Breast epithelium (tissue), 4 donors: ENCODE results near the gene SNCB. TPM values are rescaled to one million over a fixed set of nuclear protein-coding genes. Genes with fewer than 3 reads are reported as not detected.
A peak's percentile ranks its signal among the peaks of the same experiment; 100 is the strongest.

Experiments
- DNase-seq, 2 donors: peaks; one replicate each; pipeline ENCODE4 v3.0.0-alpha.2; 2019; ENCODE audit warnings: low spot score in 2 of 2
- H3K27ac ChIP-seq, 2 donors: fragments of 200-600 bp; sonication (generic) in 1 of 2; one replicate each; pipeline ENCODE4 v1.5.1; 2016 to 2019; ENCODE audit warnings: mild to moderate bottlenecking in 1 of 2
- H3K27me3 ChIP-seq, 2 donors: fragments of 200-600 bp; sonication (generic) in 1 of 2; one replicate each; pipeline versions ENCODE4 v1.5.1 to v1.6.0; 2017 to 2019; ENCODE audit warnings: control low read depth in 1 of 2, mild to moderate bottlenecking in 1 of 2
- H3K36me3 ChIP-seq: fragments of 200-600 bp; one replicate; pipeline ENCODE4 v1.5.1; 2019
- H3K4me1 ChIP-seq, 2 donors: fragments of 200-600 bp; sonication (generic); one replicate each; pipeline ENCODE4 v1.5.1; 2016 to 2019; ENCODE audit warnings: control low read depth in 1 of 2
- H3K4me3 ChIP-seq, 3 donors: fragments of 200-600 bp; sonication (generic); 1 replicate in 2 of 3; 2 replicates in 1 of 3; pipeline ENCODE4 v1.5.1; 2016 to 2019; ENCODE audit warnings: mild to moderate bottlenecking in 3 of 3, moderate library complexity in 2 of 3
- H3K9me3 ChIP-seq, 2 donors: fragments of 200-600 bp; sonication (generic) in 1 of 2; one replicate each; pipeline ENCODE4 v1.5.1; 2016 to 2019; ENCODE audit warnings: control low read depth in 1 of 2
- POLR2A ChIP-seq: fragments of 450-650 bp; IDR thresholded peaks from one replicate; pipeline ENCODE4 v1.6.1; 2016; ENCODE audit warnings: antibody characterized with exemption, mild to moderate bottlenecking, moderate library complexity
- POLR2AphosphoS5 ChIP-seq, 3 donors: sonication (generic); formaldehyde crosslinking; IDR thresholded peaks; one replicate each; pipeline ENCODE4 v1.6.1; 2017; ENCODE audit warnings: antibody characterized with exemption in 3 of 3
- intact Hi-C: fragments of 100-400 bp; cut with DNase I; formaldehyde crosslinking; loops from one replicate; pipeline ENCODE4 v1.15.1; 2023; ENCODE audit warnings: low total_unique reads
- total RNA-seq, 3 donors: library from RNA; depleted of rRNA; stranded (reverse); fragments of >200 nt; gene quantifications; one replicate each; pipeline ENCODE4 v1.1.0, GENCODE V29; 2016
- TF ChIP-seq, protein P1 (sequence below), 3 donors: fragments of 450-650 bp; IDR thresholded peaks; one replicate each; pipeline ENCODE4 v1.5.1; 2016 to 2017; ENCODE audit warnings: antibody characterized with exemption in 3 of 3, mild to moderate bottlenecking in 3 of 3, moderate library complexity in 3 of 3

SNCB gene
- total RNA-seq, 3 donors from 2014 or later: not detected

GRCh38 chr5:176608937-176609723, 21.2 kb downstream of the SNCB start:
- peak overlapping the region; percentile 47 to 83 (median 62) for H3K4me3 ChIP-seq
- intact Hi-C loops: no loop called here
- no peak for DNase-seq
- no peaks in the 10 kb centered on the region for H3K36me3 ChIP-seq
- H3K9me3 ChIP-seq: no peaks in the 10 kb centered on the region
- no peak overlapping the region for H3K27ac ChIP-seq
- H3K27me3 ChIP-seq: peaks cover 3 to 5% of the 10 kb centered on the region in 2 donors
- H3K4me1 ChIP-seq: peaks cover 0 to 4% of the 10 kb centered on the region in 2 donors
- TF ChIP-seq POLR2AphosphoS5 (IDR thresholded peaks at IDR 0.05): no peak
- TF ChIP-seq, protein P1, sequence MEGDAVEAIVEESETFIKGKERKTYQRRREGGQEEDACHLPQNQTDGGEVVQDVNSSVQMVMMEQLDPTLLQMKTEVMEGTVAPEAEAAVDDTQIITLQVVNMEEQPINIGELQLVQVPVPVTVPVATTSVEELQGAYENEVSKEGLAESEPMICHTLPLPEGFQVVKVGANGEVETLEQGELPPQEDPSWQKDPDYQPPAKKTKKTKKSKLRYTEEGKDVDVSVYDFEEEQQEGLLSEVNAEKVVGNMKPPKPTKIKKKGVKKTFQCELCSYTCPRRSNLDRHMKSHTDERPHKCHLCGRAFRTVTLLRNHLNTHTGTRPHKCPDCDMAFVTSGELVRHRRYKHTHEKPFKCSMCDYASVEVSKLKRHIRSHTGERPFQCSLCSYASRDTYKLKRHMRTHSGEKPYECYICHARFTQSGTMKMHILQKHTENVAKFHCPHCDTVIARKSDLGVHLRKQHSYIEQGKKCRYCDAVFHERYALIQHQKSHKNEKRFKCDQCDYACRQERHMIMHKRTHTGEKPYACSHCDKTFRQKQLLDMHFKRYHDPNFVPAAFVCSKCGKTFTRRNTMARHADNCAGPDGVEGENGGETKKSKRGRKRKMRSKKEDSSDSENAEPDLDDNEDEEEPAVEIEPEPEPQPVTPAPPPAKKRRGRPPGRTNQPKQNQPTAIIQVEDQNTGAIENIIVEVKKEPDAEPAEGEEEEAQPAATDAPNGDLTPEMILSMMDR (IDR thresholded peaks at IDR 0.05): no peak
- TF ChIP-seq POLR2A: no peak

GRCh38 chr5:176608142-176608705, 22.1 kb downstream of the SNCB start:
- intact Hi-C loops: no loop called here
- H3K4me1 ChIP-seq: peaks cover 0 to 4% of the 10 kb centered on the region in 2 donors
- H3K9me3 ChIP-seq: no peaks in the 10 kb centered on the region

GRCh38 chr5:176606875-176607274, 23.5 kb downstream of the SNCB start:
- H3K27me3 ChIP-seq: peaks cover 0 to 3% of the 10 kb centered on the region in 2 donors
- TF ChIP-seq POLR2A: no peak
- no peak for TF ChIP-seq POLR2AphosphoS5 (IDR thresholded peaks at IDR 0.05)
- TF ChIP-seq, protein P1 (IDR thresholded peaks at IDR 0.05): no peak
- peaks cover 0 to 4% of the 10 kb centered on the region in 2 donors for H3K4me1 ChIP-seq
- intact Hi-C loops: no loop called here
- H3K4me3 ChIP-seq: no peak overlapping the region
- H3K27ac ChIP-seq: no peak overlapping the region
- no peaks in the 10 kb centered on the region for H3K36me3 ChIP-seq
- no peak for DNase-seq
- H3K9me3 ChIP-seq: no peaks in the 10 kb centered on the region

More at GRCh38 chr5:176608142-176608705, 22.1 kb downstream of the SNCB start:
- Histone ChIP-seq H3K36me3 (no peaks in the 10 kb centered on the region), H3K27me3 (peaks cover 3 to 5% of the 10 kb centered on the region in 2 donors), H3K27ac (no peak overlapping the region), H3K4me3 (no peak overlapping the region)
- DNase-seq: no peak
- TF ChIP-seq, protein P1 (IDR thresholded peaks at IDR 0.05): no peak
- TF ChIP-seq POLR2A (no peak), POLR2AphosphoS5 (IDR thresholded peaks at IDR 0.05) (no peak)

DNA sequence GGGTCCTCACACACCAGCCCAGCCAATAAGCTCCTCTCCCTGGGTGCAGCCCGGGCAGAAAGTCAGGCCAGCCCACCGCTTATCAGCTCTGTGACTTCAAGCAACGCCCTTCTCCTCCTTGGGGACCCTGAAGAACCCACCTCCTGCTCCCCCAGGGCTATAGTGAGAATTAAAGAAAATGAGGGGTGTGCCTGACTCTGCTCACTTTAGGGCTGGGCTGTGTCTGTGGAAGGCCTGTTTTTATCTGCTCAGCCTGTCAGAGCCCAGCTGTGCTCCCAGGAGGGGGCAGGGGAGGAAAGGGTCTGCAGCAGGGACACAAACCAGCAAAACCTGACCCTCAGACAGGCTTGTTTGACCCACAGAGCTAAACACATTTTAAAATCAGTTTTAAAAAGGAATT, 24.3 kb downstream of the SNCB start:
- H3K9me3 ChIP-seq: no peaks in the 10 kb centered on the region
- intact Hi-C loops: no loop called here
- no peak overlapping the region for H3K27ac ChIP-seq
- no peak for DNase-seq
- TF ChIP-seq POLR2A (no peak), POLR2AphosphoS5 (IDR thresholded peaks at IDR 0.05) (no peak)
- TF ChIP-seq, protein P1 (IDR thresholded peaks at IDR 0.05): no peak
- H3K36me3 ChIP-seq: no peaks in the 10 kb centered on the region
- peaks cover 0 to 4% of the 10 kb centered on the region in 2 donors for H3K4me1 ChIP-seq
- no peak overlapping the region for H3K4me3 ChIP-seq
- H3K27me3 ChIP-seq: peaks cover 0 to 3% of the 10 kb centered on the region in 2 donors

DNA sequence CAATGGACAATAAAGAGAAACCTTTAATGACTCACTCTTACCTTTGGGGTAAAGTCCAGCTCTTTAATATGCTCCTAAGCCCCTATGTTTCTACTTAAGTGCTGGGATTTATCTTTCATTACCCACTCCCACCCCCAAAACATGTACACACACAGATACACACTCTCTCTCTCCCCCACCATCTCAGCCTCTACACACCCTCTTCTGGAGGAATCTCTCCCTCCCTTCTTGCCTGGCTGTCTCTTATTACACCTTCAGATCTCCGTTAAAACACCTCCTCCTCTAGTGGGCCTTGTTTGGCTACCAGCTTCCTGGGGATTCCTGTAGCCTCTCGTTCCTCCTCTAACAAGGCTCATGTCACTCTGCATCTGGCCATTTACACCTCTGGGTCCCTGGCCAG, 27.2 kb downstream of the SNCB start:
- Histone ChIP-seq H3K36me3 (no peaks in the 10 kb centered on the region), H3K9me3 (no peaks in the 10 kb centered on the region), H3K4me1 (no peaks in the 10 kb centered on the region), H3K4me3 (no peak overlapping the region), H3K27ac (no peak overlapping the region), H3K27me3 (no peaks in the 10 kb centered on the region)
- intact Hi-C loops: no loop called here
- DNase-seq: no peak
- TF ChIP-seq, protein P1 (IDR thresholded peaks at IDR 0.05): no peak
- no peak for TF ChIP-seq POLR2A
- no peak for TF ChIP-seq POLR2AphosphoS5 (IDR thresholded peaks at IDR 0.05)
